H1 (cell line): ENCODE results near the gene GP2. TPM values are rescaled to one million over a fixed set of nuclear protein-coding genes. Genes with fewer than 3 reads are reported as not detected.

Experiments
- CTCF ChIA-PET: fragments of 300-600 bp; sonication (Branson Sonifier 250); formaldehyde crosslinking; loops from one replicate; lab custom pipeline; 2021; ENCODE audit not compliant: partially characterized antibody; lab: Charles Lee
- POLR2A ChIA-PET: fragments of 300-600 bp; sonication (Branson Sonifier 250); formaldehyde crosslinking; loops from one replicate; lab custom pipeline; 2021; ENCODE audit warnings: inconsistent platforms; ENCODE audit not compliant: partially characterized antibody; lab: Charles Lee
- DNase-seq, 2 experiments: peaks; one replicate each; pipeline versions ENCODE4 v3.0.0 to v3.0.0-alpha.2; 2010 to 2022; ENCODE audit warnings: low spot score in 2 of 2, low read depth in 1 of 2, mixed read lengths in 1 of 2
- FAIRE-seq: peaks from 2 replicates; lab custom pipeline; 2011; peaks lifted over from hg19 to GRCh38; lab: Jason Lieb, UNC
- H2AFZ ChIP-seq: 2 replicates; pipeline ENCODE4 v1.8.1; 2012; ENCODE audit warnings: low read length, inconsistent platforms
- H2AK5ac ChIP-seq: 2 replicates; pipeline ENCODE4 v1.6.1; 2013; ENCODE audit warnings: low read depth, low read length
- H2BK120ac ChIP-seq: replicated peaks from 2 replicates; pipeline ENCODE3; 2013; ENCODE audit warnings: low read depth, low read length, inconsistent platforms
- H2BK12ac ChIP-seq: 2 replicates; pipeline ENCODE4 v1.6.1; 2013; ENCODE audit warnings: low read depth, low read length
- H2BK15ac ChIP-seq: 2 replicates; pipeline ENCODE4 v1.6.1; 2013; ENCODE audit warnings: low read length
- H2BK20ac ChIP-seq: 2 replicates; pipeline ENCODE4 v1.6.1; 2013; ENCODE audit warnings: low read length
- H2BK5ac ChIP-seq: 2 replicates; pipeline ENCODE4 v1.6.1; 2013; ENCODE audit warnings: low read depth, low read length
- H3K14ac ChIP-seq: 2 replicates; pipeline ENCODE4 v1.6.1; 2013; ENCODE audit warnings: inconsistent platforms; ENCODE audit not compliant: insufficient read length
- H3K18ac ChIP-seq: 2 replicates; pipeline ENCODE4 v1.6.1; 2013; ENCODE audit warnings: low read length; ENCODE audit errors: extremely low read depth
- H3K23ac ChIP-seq: 2 replicates; pipeline ENCODE4 v1.6.1; 2013; ENCODE audit warnings: inconsistent platforms; ENCODE audit not compliant: insufficient read length
- H3K23me2 ChIP-seq: 2 replicates; pipeline ENCODE4 v1.6.1; 2013; ENCODE audit warnings: low read depth, low read length
- H3K27ac ChIP-seq: 2 replicates; pipeline ENCODE4 v1.6.1; 2011; ENCODE audit warnings: low read depth, low read length, inconsistent platforms
- H3K27me3 ChIP-seq, 4 experiments: replicated peaks in 1 of 4; 1 replicate in 1 of 4; 2 replicates in 3 of 4; pipeline versions ENCODE4 v1.6.1 to v1.8.1; 2011 to 2013; ENCODE audit warnings: low read length in 3 of 4, mild to moderate bottlenecking in 3 of 4, inconsistent platforms in 2 of 4, mixed read lengths in 2 of 4, moderate library complexity in 1 of 4; ENCODE audit not compliant: control insufficient read depth in 3 of 4, insufficient read depth in 3 of 4; ENCODE audit errors: extremely low read depth in 1 of 4
- H3K36me3 ChIP-seq, 4 experiments: 2 replicates each; pipeline versions ENCODE4 v1.6.1 to v1.8.1; 2011 to 2013; ENCODE audit warnings: mild to moderate bottlenecking in 4 of 4, low read length in 3 of 4, moderate library complexity in 2 of 4, control low read depth in 1 of 4, inconsistent platforms in 1 of 4; ENCODE audit not compliant: insufficient read depth in 4 of 4, control insufficient read depth in 2 of 4
- H3K4ac ChIP-seq: replicated peaks from 2 replicates; pipeline ENCODE3; 2013; ENCODE audit warnings: low read length, low read depth, mixed read lengths, inconsistent platforms; ENCODE audit not compliant: insufficient read length
- H3K4me1 ChIP-seq, 4 experiments: replicated peaks in 1 of 4; 1 replicate in 1 of 4; 2 replicates in 3 of 4; pipeline versions ENCODE4 v1.6.1 to v1.8.1; 2011 to 2013; ENCODE audit warnings: low read length in 3 of 4, inconsistent platforms in 2 of 4, mixed read lengths in 1 of 4; ENCODE audit not compliant: insufficient read depth in 4 of 4, control insufficient read depth in 3 of 4
- H3K4me2 ChIP-seq, 2 experiments: 2 replicates each; pipeline versions ENCODE4 v1.6.1 to v1.8.1; 2011 to 2013; ENCODE audit warnings: low read depth in 2 of 2, low read length in 2 of 2, control low read depth in 1 of 2, inconsistent platforms in 1 of 2, mild to moderate bottlenecking in 1 of 2; ENCODE audit not compliant: insufficient read depth in 1 of 2
- H3K4me3 ChIP-seq, 4 experiments: fragments of 200-600, 300-600 bp in 1 of 4; sonication (generic), shearing (Covaris generic), sonication (Bioruptor Twin) in 1 of 4; 2 replicates each; pipeline versions ENCODE4 v1.5.1 to v1.8.1; 2011 to 2016; ENCODE audit warnings: low read length in 4 of 4, low read depth in 3 of 4, control low read depth in 2 of 4, inconsistent platforms in 2 of 4, mild to moderate bottlenecking in 2 of 4, mixed read lengths in 1 of 4, moderate library complexity in 1 of 4; ENCODE audit not compliant: insufficient read depth in 2 of 4; ENCODE audit errors: extremely low read depth in 1 of 4
- H3K56ac ChIP-seq: replicated peaks from 2 replicates; pipeline ENCODE3; 2013; ENCODE audit warnings: low read depth, mild to moderate bottlenecking, mixed read lengths, low read length, inconsistent platforms; ENCODE audit not compliant: insufficient read length
- H3K79me1 ChIP-seq: 2 replicates; pipeline ENCODE4 v1.6.1; 2013; ENCODE audit warnings: low read depth, low read length, control low read depth
- H3K79me2 ChIP-seq, 2 experiments: 2 replicates each; pipeline versions ENCODE4 v1.6.1 to v1.8.1; 2012 to 2013; ENCODE audit warnings: low read length in 2 of 2, mild to moderate bottlenecking in 2 of 2, inconsistent platforms in 1 of 2; ENCODE audit not compliant: insufficient read depth in 2 of 2, control insufficient read depth in 1 of 2
- H3K9ac ChIP-seq, 4 experiments: replicated peaks in 1 of 4; 1 replicate in 1 of 4; 2 replicates in 3 of 4; pipeline versions ENCODE4 v1.6.1 to v1.8.1; 2011 to 2013; ENCODE audit warnings: low read depth in 3 of 4, low read length in 3 of 4, control low read depth in 2 of 4, mild to moderate bottlenecking in 2 of 4, moderate library complexity in 2 of 4, inconsistent platforms in 1 of 4; ENCODE audit errors: extremely low read depth in 1 of 4
- H3K9me3 ChIP-seq, 2 experiments: 2 replicates each; pipeline versions ENCODE4 v1.6.1 to v1.8.1; 2012 to 2013; ENCODE audit warnings: mild to moderate bottlenecking in 2 of 2, moderate library complexity in 2 of 2, control low read depth in 1 of 2, inconsistent platforms in 1 of 2, low read depth in 1 of 2, low read length in 1 of 2, mixed read lengths in 1 of 2; ENCODE audit not compliant: insufficient read depth in 2 of 2
- H4K20me1 ChIP-seq, 2 experiments: replicated peaks in 1 of 2; 2 replicates each; pipeline versions ENCODE3 to v1.8.1; 2011 to 2013; ENCODE audit warnings: inconsistent platforms in 2 of 2, low read length in 2 of 2, mild to moderate bottlenecking in 1 of 2; ENCODE audit not compliant: insufficient read depth in 2 of 2, control insufficient read depth in 1 of 2
- H4K5ac ChIP-seq: 2 replicates; pipeline ENCODE4 v1.6.1; 2013; ENCODE audit warnings: low read length, low read depth, mixed read lengths, inconsistent platforms; ENCODE audit not compliant: insufficient read length
- H4K8ac ChIP-seq: 2 replicates; pipeline ENCODE4 v1.8.0; 2013; ENCODE audit warnings: mild to moderate bottlenecking, moderate library complexity, low read length, inconsistent platforms; ENCODE audit not compliant: insufficient read depth; ENCODE audit errors: extremely low read depth
- H4K91ac ChIP-seq: replicated peaks from 2 replicates; pipeline ENCODE3; 2013; ENCODE audit warnings: low read length, mixed read lengths, inconsistent platforms; ENCODE audit not compliant: insufficient read length
- ASH2L ChIP-seq: fragments of 200-600, 300-600 bp; sonication (generic); IDR thresholded peaks from one replicate; pipeline ENCODE4 v1.7.1; 2017; ENCODE audit warnings: low read length
- BACH1 ChIP-seq: IDR thresholded peaks from 2 replicates; pipeline ENCODE4 v1.6.1; 2012; ENCODE audit warnings: low read length, improper control_type of control experiment
- EP300 ChIP-seq, 2 experiments: IDR thresholded peaks; 1 replicate in 1 of 2; 2 replicates in 1 of 2; pipeline ENCODE4 v1.6.1; 2011 to 2012; ENCODE audit warnings: low read depth in 2 of 2, low read length in 2 of 2, mild to moderate bottlenecking in 2 of 2, borderline replicate concordance in 1 of 2, inconsistent platforms in 1 of 2, moderate library complexity in 1 of 2
- GABPA ChIP-seq: IDR thresholded peaks from 2 replicates; pipeline ENCODE4 v1.6.1; 2011; ENCODE audit warnings: mild to moderate bottlenecking, low read length, moderate library complexity, borderline replicate concordance; ENCODE audit not compliant: insufficient read depth
- HDAC6 ChIP-seq: IDR thresholded peaks from one replicate; pipeline ENCODE4 v1.7.1; 2012; ENCODE audit warnings: low read depth, mild to moderate bottlenecking, inconsistent platforms, low read length, moderate library complexity
- KDM1A ChIP-seq: fragments of 200-600, 300-600 bp; sonication (generic); IDR thresholded peaks from 2 replicates; pipeline ENCODE4 v1.7.1; 2016; ENCODE audit warnings: mild to moderate bottlenecking, low read length, borderline replicate concordance
- POLR2A ChIP-seq, 2 experiments: IDR thresholded peaks; 1 replicate in 1 of 2; 2 replicates in 1 of 2; pipeline ENCODE4 v1.6.1; 2011; ENCODE audit warnings: low read depth in 2 of 2, low read length in 2 of 2, mild to moderate bottlenecking in 2 of 2; ENCODE audit errors: control extremely low read depth in 1 of 2
- POU5F1 ChIP-seq: IDR thresholded peaks from 2 replicates; pipeline ENCODE4 v1.6.1; 2011; ENCODE audit warnings: low read depth, mild to moderate bottlenecking, low read length, moderate library complexity
- RFX5 ChIP-seq: IDR thresholded peaks from 2 replicates; pipeline ENCODE4 v1.6.1; 2011; ENCODE audit warnings: low read depth, low read length, improper control_type of control experiment, borderline replicate concordance
- RNF2 ChIP-seq: fragments of 200-900, 300-1000 bp; sonication (generic); IDR thresholded peaks from 2 replicates; pipeline ENCODE4 v1.7.1; 2016; ENCODE audit warnings: borderline replicate concordance, low read depth, mild to moderate bottlenecking, antibody characterized with exemption, low read length; ENCODE audit not compliant: poor library complexity, severe bottlenecking; ENCODE audit errors: missing control alignments
- SAP30 ChIP-seq: fragments of 300-600 bp; sonication (generic); IDR thresholded peaks from 2 replicates; pipeline ENCODE4 v1.7.1; 2012; ENCODE audit warnings: low read length, moderate library complexity, mild to moderate bottlenecking, inconsistent platforms; ENCODE audit not compliant: insufficient read depth, insufficient replicate concordance
- TAF1 ChIP-seq: IDR thresholded peaks from 2 replicates; pipeline ENCODE4 v1.6.1; 2011; ENCODE audit warnings: mild to moderate bottlenecking, low read depth, low read length
- TAF7 ChIP-seq: optimal IDR thresholded peaks from 2 replicates; pipeline ENCODE3; 2011; ENCODE audit warnings: low read depth, mild to moderate bottlenecking, inconsistent platforms, low read length, moderate library complexity, borderline replicate concordance
- TBP ChIP-seq: IDR thresholded peaks from 2 replicates; pipeline ENCODE4 v1.6.1; 2011; ENCODE audit warnings: low read depth, low read length, improper control_type of control experiment
- WGBS, 2 experiments: shearing (Covaris generic) in 1 of 2; methylation state at CpG; one replicate each; pipeline versions ENCODE4 v1.1.6 to v1.1.7; 2013 to 2015; ENCODE audit warnings: low lambda C conversion rate in 2 of 2, mixed read lengths in 2 of 2, inconsistent platforms in 1 of 2, low coverage in 1 of 2, missing lambda C conversion rate in 1 of 2; ENCODE audit not compliant: insufficient replicate concordance in 2 of 2, insufficient coverage in 1 of 2, insufficient read length in 1 of 2; ENCODE audit errors: extremely low coverage in 1 of 2, missing lambda C conversion rate in 1 of 2; 5-methylcytosine and 5-hydroxymethylcytosine counted together
- polyA plus RNA-seq, 7 experiments: library from polyadenylated mRNA; depleted of rRNA in 3 of 7; stranded (reverse) in 5 of 7; unstranded in 2 of 7; fragments of >200 nt in 5 of 7; fragments of 200-250 nt in 2 of 7; gene quantifications; 1 replicate in 5 of 7; 2 replicates in 1 of 7; 4 replicates in 1 of 7; pipeline versions ENCODE4 v1.2.1 to v1.2.3, GENCODE V29; 2011 to 2013; ENCODE audit warnings: missing spikeins in 2 of 7, mixed read lengths in 2 of 7
- total RNA-seq: library from RNA; stranded (reverse); fragmentation: NEBNext Ultra II Directional; extraction: Animal tissue kit (Norgen Biotek cat#: 25700); gene quantifications from 2 replicates; pipeline ENCODE4 v1.2.1, GENCODE V29; 2021

Gene GP2
- total and polyA plus RNA-seq, 2 of the 8 experiments (the other 6 are each of a cell fraction or from before 2014, with no cell fraction given), result not detected

DNA sequence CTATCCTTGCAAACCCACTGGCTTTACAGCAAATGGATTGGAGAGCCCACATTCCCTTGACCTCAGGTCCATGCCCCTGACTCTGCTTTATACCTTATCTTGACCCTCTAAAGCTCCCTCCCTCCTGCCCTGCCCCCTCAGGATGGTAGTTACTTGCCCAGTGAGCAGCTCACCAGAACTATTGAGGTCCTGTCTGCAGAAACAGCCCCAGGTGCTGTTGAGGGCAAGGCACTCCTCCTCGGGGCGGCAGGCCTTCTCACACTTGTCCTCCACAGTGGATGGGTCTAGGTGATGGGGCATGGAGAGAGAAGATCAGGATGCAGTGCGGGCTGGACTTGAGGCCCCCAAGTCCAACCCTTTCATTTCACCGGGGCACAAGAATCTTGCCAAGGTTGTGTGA lies 4.6 kb downstream of the GP2 start:
- no peak for DNase-seq
- Histone ChIP-seq H3K4me3 (no peak overlapping the region), H2AFZ (no peak overlapping the region), H3K9ac (no peak overlapping the region), H3K27ac (no peak overlapping the region), H2BK120ac (no peak overlapping the region), H3K9me3 (no peaks in the 10 kb centered on the region), H3K4me1 (no peaks in the 10 kb centered on the region), H3K18ac (no peak overlapping the region), H2BK5ac (no peak overlapping the region), H3K79me1 (no peaks in the 10 kb centered on the region), H2BK15ac (no peak overlapping the region), H3K79me2 (no peaks in the 10 kb centered on the region), H3K36me3 (no peaks in the 10 kb centered on the region), H3K23me2 (no peaks in the 10 kb centered on the region; the same call in 1 of the 2 replicates), H3K23ac (no peak overlapping the region), H3K27me3 (no peaks in the 10 kb centered on the region), H4K5ac (no peak overlapping the region), H3K4ac (no peak overlapping the region), H4K20me1 (no peaks in the 10 kb centered on the region), H3K4me2 (no peak overlapping the region), H2AK5ac (no peak overlapping the region), H3K56ac (no peak overlapping the region), H2BK12ac (no peak overlapping the region), H3K14ac (no peak overlapping the region), H4K91ac (no peak overlapping the region), H2BK20ac (no peak overlapping the region), H4K8ac (no peak overlapping the region)
- CTCF ChIA-PET, result interaction anchor here (0.9 to 1.4 kb wide), 5 partner anchors 22 to 415 kb away, joined by 3 to 7 read pairs (median 4); no protein-coding TSS in a partner anchor
- POLR2A ChIA-PET, result no interaction called here
- WGBS, 2 experiments, result 91% methylated on average over 4 of the region's 4 CpGs; no CpG with 5 or more reads in 1 of the 2 experiments
- FAIRE-seq, result no peak
- TF ChIP-seq TAF7 (no peak), ASH2L (no peak), TAF1 (no peak), TBP (no peak), POLR2A (IDR thresholded peaks at IDR 0.05; ENCODE audit: control extremely low read depth in 1 of 2, low read depth in 2 of 2, low read length in 2 of 2) (no peak), HDAC6 (no peak), SAP30 (no peak), GABPA (no peak), RNF2 (no peak), POU5F1 (no peak), KDM1A (no peak), RFX5 (no peak), BACH1 (no peak), EP300 (IDR thresholded peaks at IDR 0.05; ENCODE audit: borderline replicate concordance in 1 of 2, low read depth in 2 of 2, low read length in 2 of 2) (no peak)
